ENCODE data around the gene MT1A. TPM values are rescaled to one million over a fixed set of nuclear protein-coding genes. Genes with fewer than 3 reads are reported as not detected.

Gene MT1A
- total RNA-seq, 4 donors from 2014 or later: 3.7 to 23.3 (median 11.2) TPM

DNA sequence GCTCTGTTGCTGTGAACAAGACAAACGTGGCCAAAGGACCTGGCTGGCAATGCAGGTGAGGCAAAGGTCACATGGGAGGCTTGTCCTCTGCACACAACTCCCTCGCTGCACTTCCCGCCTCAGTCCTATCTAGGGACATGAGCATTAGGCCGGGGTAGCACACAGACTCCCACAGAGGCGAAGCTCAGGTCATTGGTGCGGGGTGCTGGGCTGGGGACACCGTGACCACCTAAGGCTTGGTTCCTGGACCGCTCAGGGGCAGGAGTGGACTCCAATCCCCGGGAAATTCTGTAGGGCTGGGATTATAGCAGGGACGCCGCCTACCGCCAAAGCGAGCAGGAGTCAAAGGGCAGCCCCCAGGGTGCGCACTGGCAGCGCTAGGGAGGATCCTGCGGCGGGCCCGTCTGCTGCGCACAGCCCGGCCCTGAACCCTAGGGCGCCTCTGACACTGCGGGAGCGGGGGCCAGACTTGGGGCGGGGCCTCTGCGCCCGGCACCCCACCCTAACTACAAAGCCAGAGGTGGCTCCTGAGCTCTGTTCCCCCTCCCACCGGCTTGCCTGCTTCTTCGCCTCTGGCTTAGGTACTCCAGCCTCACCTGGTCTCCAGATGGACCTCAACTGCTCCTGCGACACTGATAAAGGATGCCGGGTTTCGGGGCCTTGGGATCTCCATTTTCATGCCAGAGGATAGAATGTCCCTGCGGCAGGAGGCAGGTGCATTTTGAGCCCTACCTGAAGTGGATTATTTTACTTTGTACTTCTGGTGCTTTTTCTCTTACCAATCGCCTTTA is 9.4 kb downstream of the MT1A start:
- intact Hi-C loops (cut with DNase I; ENCODE audit: low total_unique reads): no loop called here
- WGBS, 2 donors: 52 to 63% methylated on average over 22 to 29 of the region's 33 CpGs
- no peak overlapping the region for H3K4me3 ChIP-seq (ENCODE audit: low read depth, poor library complexity, severe bottlenecking)
- TF ChIP-seq POLR2A (IDR thresholded peaks at IDR 0.05): no peak
- TF ChIP-seq, protein P1, sequence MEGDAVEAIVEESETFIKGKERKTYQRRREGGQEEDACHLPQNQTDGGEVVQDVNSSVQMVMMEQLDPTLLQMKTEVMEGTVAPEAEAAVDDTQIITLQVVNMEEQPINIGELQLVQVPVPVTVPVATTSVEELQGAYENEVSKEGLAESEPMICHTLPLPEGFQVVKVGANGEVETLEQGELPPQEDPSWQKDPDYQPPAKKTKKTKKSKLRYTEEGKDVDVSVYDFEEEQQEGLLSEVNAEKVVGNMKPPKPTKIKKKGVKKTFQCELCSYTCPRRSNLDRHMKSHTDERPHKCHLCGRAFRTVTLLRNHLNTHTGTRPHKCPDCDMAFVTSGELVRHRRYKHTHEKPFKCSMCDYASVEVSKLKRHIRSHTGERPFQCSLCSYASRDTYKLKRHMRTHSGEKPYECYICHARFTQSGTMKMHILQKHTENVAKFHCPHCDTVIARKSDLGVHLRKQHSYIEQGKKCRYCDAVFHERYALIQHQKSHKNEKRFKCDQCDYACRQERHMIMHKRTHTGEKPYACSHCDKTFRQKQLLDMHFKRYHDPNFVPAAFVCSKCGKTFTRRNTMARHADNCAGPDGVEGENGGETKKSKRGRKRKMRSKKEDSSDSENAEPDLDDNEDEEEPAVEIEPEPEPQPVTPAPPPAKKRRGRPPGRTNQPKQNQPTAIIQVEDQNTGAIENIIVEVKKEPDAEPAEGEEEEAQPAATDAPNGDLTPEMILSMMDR (IDR thresholded peaks at IDR 0.05): no peak
- no peak for DNase-seq (ENCODE audit: low spot score in 2 of 2)

DNA sequence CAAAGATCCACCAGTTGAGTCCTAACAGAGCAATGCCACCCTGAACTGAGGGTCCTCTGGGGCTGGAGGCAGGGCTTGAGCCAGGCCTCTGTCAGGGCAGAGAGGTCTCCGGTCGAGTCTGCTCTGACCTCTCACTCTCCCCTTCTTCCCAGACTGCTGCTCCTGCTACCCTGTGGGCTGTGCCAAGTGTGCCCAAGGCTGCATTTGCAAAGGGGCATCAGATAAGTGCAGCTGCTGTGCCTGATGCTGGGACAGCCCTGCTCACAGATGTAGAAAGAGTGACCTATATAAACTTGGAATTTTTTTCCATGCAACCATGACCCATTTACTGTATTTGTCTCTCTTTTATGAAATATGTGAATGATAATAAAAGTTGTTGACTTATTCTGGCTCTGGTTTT is 10.8 kb downstream of the MT1A start:
- no peak overlapping the region for H3K4me3 ChIP-seq (ENCODE audit: low read depth, poor library complexity, severe bottlenecking)
- intact Hi-C loops (cut with DNase I; ENCODE audit: low total_unique reads): no loop called here
- no peak for TF ChIP-seq POLR2A (IDR thresholded peaks at IDR 0.05)
- no peak for DNase-seq (ENCODE audit: low spot score in 2 of 2)
- WGBS, 2 donors: 87 to 96% methylated on average over 2 of the region's 2 CpGs

DNA sequence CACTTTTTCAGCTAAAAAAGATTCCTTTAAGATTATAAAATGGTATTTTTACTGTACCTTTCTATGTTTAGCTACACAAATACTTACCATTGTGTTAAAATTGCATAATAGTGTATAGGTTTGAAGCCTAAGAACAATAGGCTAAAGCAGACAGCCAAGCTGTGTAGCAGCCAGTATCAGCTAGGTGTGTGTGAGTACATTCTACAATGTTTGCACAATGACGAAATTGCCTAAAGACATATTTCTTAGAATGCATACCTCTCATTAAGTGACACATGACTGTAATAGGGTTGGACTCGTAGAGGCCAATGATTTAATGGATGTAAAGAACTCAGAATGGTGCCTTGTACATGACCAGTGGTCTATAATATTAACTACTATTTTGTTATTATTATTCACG is 11.4 kb downstream of the MT1A start:
- no peak for DNase-seq (ENCODE audit: low spot score in 2 of 2)
- WGBS, 2 donors: 61 to 72% methylated on average over 3 of the region's 3 CpGs
- TF ChIP-seq, protein P1 (IDR thresholded peaks at IDR 0.05): no peak
- TF ChIP-seq POLR2A (IDR thresholded peaks at IDR 0.05): no peak
- H3K4me3 ChIP-seq (ENCODE audit: low read depth, poor library complexity, severe bottlenecking): no peak overlapping the region
- intact Hi-C loops (cut with DNase I; ENCODE audit: low total_unique reads): no loop called here

DNA sequence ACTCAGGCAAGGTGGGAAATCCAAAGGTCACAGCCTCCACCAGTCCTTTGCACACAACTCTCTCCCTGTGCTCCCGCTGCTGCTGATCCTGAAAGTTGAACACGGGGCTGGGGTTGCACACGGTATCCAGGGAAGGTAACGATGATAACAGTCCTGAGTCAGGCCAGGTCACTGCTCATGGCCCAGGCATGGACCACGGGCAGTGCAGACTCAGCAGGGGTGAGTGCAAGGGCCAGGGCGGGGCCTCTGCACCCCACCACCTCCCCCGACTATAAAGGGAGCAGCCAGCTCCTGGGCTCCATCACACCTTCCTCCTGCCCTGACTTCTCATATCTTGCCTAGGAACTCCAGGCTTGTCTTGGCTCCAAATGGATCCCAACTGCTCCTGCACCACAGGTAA is 13.1 kb downstream of the MT1A start, which contains the start of gene MT1B:
TSS of gene MT1B (plus strand) at position 301 of the 400 bp plus-strand sequence. CDS start at position 369, 68 bp downstream.
- no peak within 1 kb of the TSS for H3K4me3 ChIP-seq (ENCODE audit: low read depth, poor library complexity, severe bottlenecking)
- intact Hi-C loops (cut with DNase I; ENCODE audit: low total_unique reads): no loop called here
- 76 to 77% methylated on average over 7 of the region's 7 CpGs for WGBS, 2 donors
- TF ChIP-seq POLR2A (IDR thresholded peaks at IDR 0.05): no peak
- TF ChIP-seq, protein P1 (IDR thresholded peaks at IDR 0.05): no peak
- DNase-seq (ENCODE audit: low spot score in 2 of 2): no peak

DNA sequence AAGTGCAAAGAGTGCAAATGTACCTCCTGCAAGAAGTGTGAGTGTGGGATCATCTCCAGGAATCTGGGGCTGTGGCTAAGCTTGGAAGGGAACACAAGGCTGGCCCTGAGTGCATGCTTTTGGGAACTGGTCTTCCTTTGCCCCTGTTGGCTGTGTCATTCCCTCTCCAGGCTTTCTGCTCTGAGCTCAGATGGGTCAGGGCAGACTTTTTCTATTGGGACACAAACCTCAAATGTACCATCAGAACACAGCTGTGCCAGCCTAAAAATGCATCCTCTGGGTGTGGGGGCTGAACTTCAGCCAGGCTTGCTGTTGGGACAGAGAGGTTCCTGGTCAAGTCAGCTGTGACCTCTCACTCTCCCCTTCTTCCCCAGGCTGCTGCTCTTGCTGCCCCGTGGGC is 14.1 kb downstream of the MT1A start:
- no peak overlapping the region for H3K4me3 ChIP-seq (ENCODE audit: low read depth, poor library complexity, severe bottlenecking)
- no peak for DNase-seq (ENCODE audit: low spot score in 2 of 2)
- TF ChIP-seq, protein P1 (IDR thresholded peaks at IDR 0.05): no peak
- intact Hi-C loops (cut with DNase I; ENCODE audit: low total_unique reads): no loop called here
- WGBS, 2 donors: 23 to 44% methylated on average over 1 of the region's 1 CpG

DNA sequence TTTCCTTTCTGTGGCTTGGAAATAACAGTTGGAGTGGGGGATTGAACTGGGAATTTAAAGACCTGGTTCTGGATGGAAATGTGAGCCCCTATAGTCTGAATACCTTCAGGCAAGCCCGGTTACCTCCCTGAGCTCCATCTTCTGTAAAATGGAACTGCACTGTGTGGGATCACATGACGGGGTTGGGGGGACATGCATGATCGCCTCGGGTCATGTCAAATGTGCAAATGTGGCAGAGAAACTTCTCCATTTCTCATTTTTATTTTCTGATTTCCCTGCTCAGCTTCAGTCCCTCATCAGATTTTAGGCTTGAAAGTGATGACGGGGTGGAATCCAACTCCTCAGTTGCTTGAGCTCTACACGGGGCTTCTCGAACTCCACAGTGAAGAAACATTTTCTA is 14.8 kb downstream of the MT1A start:
- intact Hi-C loops (cut with DNase I; ENCODE audit: low total_unique reads): no loop called here
- 79 to 84% methylated on average over 7 of the region's 7 CpGs for WGBS, 2 donors
- H3K4me3 ChIP-seq (ENCODE audit: low read depth, poor library complexity, severe bottlenecking): no peak overlapping the region
- no peak for DNase-seq (ENCODE audit: low spot score in 2 of 2)
- TF ChIP-seq, protein P1 (IDR thresholded peaks at IDR 0.05): no peak
- TF ChIP-seq POLR2A (IDR thresholded peaks at IDR 0.05): no peak
